GM23338 (cell line): ENCODE data around the gene ACY1. TPM values are rescaled to one million over a fixed set of nuclear protein-coding genes. Genes with fewer than 3 reads are reported as not detected.
A peak's percentile ranks its signal among the peaks of the same experiment; 100 is the strongest.

Experiments
- ATAC-seq: fragments of 200-7000 bp; cut with Tn5 transposase; 3 replicates; pipeline ENCODE4 v1.9.1; 2020
- DNase-seq: peaks from one replicate; pipeline ENCODE4 v3.0.0-alpha.2; 2015; ENCODE audit warnings: low spot score
- H2AFZ ChIP-seq: fragments of 200-600 bp; sonication (generic); 2 replicates; pipeline ENCODE4 v1.8.0; 2016; ENCODE audit warnings: antibody characterized with exemption, mild to moderate bottlenecking, moderate library complexity
- H3F3A ChIP-seq: fragments of 200-600 bp; sonication (generic); replicated peaks from 2 replicates; pipeline ENCODE4 v1.8.0; 2017; ENCODE audit warnings: antibody characterized with exemption, mixed run types, low read depth
- H3K27ac ChIP-seq: fragments of 200-600 bp; sonication (generic); 2 replicates; pipeline ENCODE4 v1.6.1; 2016; ENCODE audit warnings: low read depth
- H3K27me3 ChIP-seq: fragments of 200-600 bp; sonication (generic); 2 replicates; pipeline ENCODE4 v1.8.0; 2016; ENCODE audit warnings: mild to moderate bottlenecking, mixed run types, moderate library complexity; ENCODE audit not compliant: insufficient read depth
- H3K36me3 ChIP-seq: fragments of 200-600 bp; sonication (generic); 2 replicates; pipeline ENCODE4 v1.8.0; 2016; ENCODE audit warnings: mild to moderate bottlenecking; ENCODE audit not compliant: insufficient read depth
- H3K4me1 ChIP-seq: fragments of 200-600 bp; sonication (generic); 2 replicates; pipeline ENCODE4 v1.8.0; 2016; ENCODE audit warnings: mild to moderate bottlenecking, moderate library complexity; ENCODE audit not compliant: insufficient read depth
- H3K4me2 ChIP-seq: fragments of 200-600 bp; sonication (generic); 2 replicates; pipeline ENCODE4 v1.7.1; 2017; ENCODE audit warnings: mixed run types
- H3K4me3 ChIP-seq: fragments of 200-600 bp; sonication (generic); 2 replicates; pipeline ENCODE4 v1.6.1; 2016; ENCODE audit warnings: mixed run types
- H3K79me2 ChIP-seq: fragments of 200-600 bp; sonication (generic); replicated peaks from 2 replicates; pipeline ENCODE4 v1.8.0; 2017; ENCODE audit warnings: mild to moderate bottlenecking; ENCODE audit not compliant: insufficient read depth
- H3K9me2 ChIP-seq: fragments of 200-600 bp; sonication (generic); 2 replicates; pipeline ENCODE4 v1.8.0; 2017; ENCODE audit not compliant: insufficient read depth
- H4K20me1 ChIP-seq: fragments of 200-600 bp; sonication (generic); replicated peaks from 2 replicates; pipeline ENCODE4 v1.8.0; 2017; ENCODE audit warnings: mild to moderate bottlenecking; ENCODE audit not compliant: insufficient read depth
- H3K27ac Mint-ChIP-seq: 2 replicates; pipeline ENCODE4 v1.8.0; 2020; ENCODE audit warnings: inconsistent platforms, mild to moderate bottlenecking, moderate library complexity, mixed read lengths
- H3K27me3 Mint-ChIP-seq: 3 replicates; pipeline ENCODE4 v1.8.0; 2022; ENCODE audit warnings: low read depth, mild to moderate bottlenecking, moderate library complexity, mixed read lengths, inconsistent platforms; ENCODE audit not compliant: insufficient read depth, poor library complexity
- H3K36me3 Mint-ChIP-seq: 3 replicates; pipeline ENCODE4 v1.8.0; 2021; ENCODE audit warnings: low read depth, mild to moderate bottlenecking, inconsistent platforms, moderate library complexity, mixed read lengths
- H3K4me1 Mint-ChIP-seq: 3 replicates; pipeline ENCODE4 v1.8.0; 2020; ENCODE audit warnings: mild to moderate bottlenecking, inconsistent platforms, mixed read lengths
- H3K4me3 Mint-ChIP-seq: 3 replicates; pipeline ENCODE4 v1.8.0; 2021; ENCODE audit warnings: moderate library complexity, mild to moderate bottlenecking, inconsistent platforms, mixed read lengths
- H3K9me3 Mint-ChIP-seq: 3 replicates; pipeline ENCODE4 v1.8.0; 2020; ENCODE audit warnings: moderate library complexity, mild to moderate bottlenecking, inconsistent platforms, mixed read lengths
- ETS1 ChIP-seq: IDR thresholded peaks from 2 replicates; pipeline ENCODE4 v1.6.1; 2016; ENCODE audit warnings: antibody characterized with exemption
- EZH2 ChIP-seq: fragments of 200-600 bp; sonication (generic); IDR thresholded peaks from one replicate; pipeline ENCODE4 v1.8.0; 2017; ENCODE audit warnings: antibody characterized with exemption, mild to moderate bottlenecking, low read depth; ENCODE audit not compliant: unreplicated experiment
- EZH2phosphoT487 ChIP-seq: fragments of 200-600 bp; sonication (generic); IDR thresholded peaks from one replicate; pipeline ENCODE4 v1.8.1; 2018; ENCODE audit warnings: antibody characterized with exemption; ENCODE audit not compliant: unreplicated experiment
- REST ChIP-seq: IDR thresholded peaks from one replicate; pipeline ENCODE4 v1.6.1; 2018; ENCODE audit warnings: antibody characterized with exemption; ENCODE audit not compliant: unreplicated experiment
- STAT1 ChIP-seq: IDR thresholded peaks from one replicate; pipeline ENCODE4 v1.6.1; 2016; ENCODE audit warnings: antibody characterized with exemption; ENCODE audit not compliant: unreplicated experiment
- polyA plus RNA-seq: library from polyadenylated mRNA; unstranded; fragments of >200 nt; fragmentation: Nextera tagmentation; extraction: Ambion mirVana; gene quantifications from 2 replicates; pipeline ENCODE4 v1.2.1, GENCODE V29; 2016
- total RNA-seq: library from RNA; depleted of rRNA; stranded (reverse); fragments of >200 nt; shearing (Covaris generic); gene quantifications from 2 replicates; pipeline ENCODE4 v1.2.3, GENCODE V29; 2014
- TF ChIP-seq, protein P1 (sequence below), 2 experiments: fragments of 200-600 bp in 1 of 2; sonication (generic) in 1 of 2; conservative IDR thresholded peaks; 2 replicates each; pipeline versions ENCODE4 v1.5.1 to v1.6.1; 2016 to 2017; ENCODE audit warnings: antibody characterized with exemption in 2 of 2, low read depth in 2 of 2, mild to moderate bottlenecking in 2 of 2, moderate library complexity in 1 of 2

ACY1 gene
- total and polyA plus RNA-seq, 2 experiments from 2014 or later = 38.4 to 62.8 TPM

- no peak overlapping the region for H3K27ac ChIP-seq
- H3K36me3 ChIP-seq = no peaks in the 10 kb centered on the region
- ATAC-seq (peak; percentile 86), DNase-seq (peak; percentile 74)
- no peaks in the 10 kb centered on the region for H3K4me1 ChIP-seq
- no peaks in the 10 kb centered on the region for H4K20me1 ChIP-seq
- H3K79me2 ChIP-seq = no peaks in the 10 kb centered on the region
- H3K27me3 Mint-ChIP-seq = peaks cover 6% of the 10 kb centered on the region
- no peak overlapping the region for H3K4me2 ChIP-seq
- no peaks in the 10 kb centered on the region for H3K36me3 Mint-ChIP-seq
- peaks cover 6% of the 10 kb centered on the region for H3K4me1 Mint-ChIP-seq
- no peak overlapping the region; the same call in 1 of the 2 replicates for H2AFZ ChIP-seq
- no peaks in the 10 kb centered on the region for H3K9me3 Mint-ChIP-seq
- H3K4me3 ChIP-seq = no peak overlapping the region
- H3K9me2 ChIP-seq = no peaks in the 10 kb centered on the region
- H3F3A ChIP-seq = no peaks in the 10 kb centered on the region
- no peak overlapping the region for H3K4me3 Mint-ChIP-seq
- no peaks in the 10 kb centered on the region for H3K27me3 ChIP-seq
- TF ChIP-seq STAT1 (no peak), REST (no peak), ETS1 (no peak), EZH2 (no peak)
- TF ChIP-seq, protein P1, sequence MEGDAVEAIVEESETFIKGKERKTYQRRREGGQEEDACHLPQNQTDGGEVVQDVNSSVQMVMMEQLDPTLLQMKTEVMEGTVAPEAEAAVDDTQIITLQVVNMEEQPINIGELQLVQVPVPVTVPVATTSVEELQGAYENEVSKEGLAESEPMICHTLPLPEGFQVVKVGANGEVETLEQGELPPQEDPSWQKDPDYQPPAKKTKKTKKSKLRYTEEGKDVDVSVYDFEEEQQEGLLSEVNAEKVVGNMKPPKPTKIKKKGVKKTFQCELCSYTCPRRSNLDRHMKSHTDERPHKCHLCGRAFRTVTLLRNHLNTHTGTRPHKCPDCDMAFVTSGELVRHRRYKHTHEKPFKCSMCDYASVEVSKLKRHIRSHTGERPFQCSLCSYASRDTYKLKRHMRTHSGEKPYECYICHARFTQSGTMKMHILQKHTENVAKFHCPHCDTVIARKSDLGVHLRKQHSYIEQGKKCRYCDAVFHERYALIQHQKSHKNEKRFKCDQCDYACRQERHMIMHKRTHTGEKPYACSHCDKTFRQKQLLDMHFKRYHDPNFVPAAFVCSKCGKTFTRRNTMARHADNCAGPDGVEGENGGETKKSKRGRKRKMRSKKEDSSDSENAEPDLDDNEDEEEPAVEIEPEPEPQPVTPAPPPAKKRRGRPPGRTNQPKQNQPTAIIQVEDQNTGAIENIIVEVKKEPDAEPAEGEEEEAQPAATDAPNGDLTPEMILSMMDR (conservative IDR thresholded peaks at IDR 0.05; ENCODE audit: low read depth in 2 of 2) = peak; percentile 30 to 67; a peak in 3 of 4 replicates
- no peak overlapping the region for H3K27ac Mint-ChIP-seq
Observed at GRCh38 chr3:52036829-52037228, 53.5 kb downstream of the ACY1 start.

GRCh38 chr3:52037291-52037690 is 54.0 kb downstream of the ACY1 start:
- no peak overlapping the region for H3K4me2 ChIP-seq
- ATAC-seq (no peak), DNase-seq (no peak)
- Mint-ChIP-seq H3K27ac (no peak overlapping the region), H3K4me3 (no peak overlapping the region), H3K36me3 (no peaks in the 10 kb centered on the region), H3K4me1 (peaks cover 2% of the 10 kb centered on the region), H3K27me3 (peaks cover 6% of the 10 kb centered on the region), H3K9me3 (peaks cover 3% of the 10 kb centered on the region; the same call in 1 of the 3 replicates)
- no peak overlapping the region for H3K27ac ChIP-seq
- no peaks in the 10 kb centered on the region for H3K4me1 ChIP-seq
- TF ChIP-seq EZH2phosphoT487 = no peak
- no peak for TF ChIP-seq STAT1
- no peak overlapping the region for H3K4me3 ChIP-seq
- no peaks in the 10 kb centered on the region for H3F3A ChIP-seq
- no peaks in the 10 kb centered on the region for H3K79me2 ChIP-seq
- H3K9me2 ChIP-seq = no peaks in the 10 kb centered on the region
- H3K36me3 ChIP-seq = no peaks in the 10 kb centered on the region
- no peaks in the 10 kb centered on the region for H3K27me3 ChIP-seq
- H4K20me1 ChIP-seq = no peaks in the 10 kb centered on the region
- H2AFZ ChIP-seq = no peak overlapping the region; the same call in 1 of the 2 replicates
